Neural cell (in vitro differentiated cells): ENCODE measurements around the gene CALML4. TPM values are rescaled to one million over a fixed set of nuclear protein-coding genes. Genes with fewer than 3 reads are reported as not detected.

Experiments
- H2AFZ ChIP-seq: fragments of 200-600, 300-800 bp; sonication (generic), shearing (Covaris generic); 2 replicates; pipeline ENCODE4 v1.6.0; 2014; ENCODE audit warnings: low read depth, mild to moderate bottlenecking, antibody characterized with exemption, low read length, moderate library complexity
- H3F3A ChIP-seq: fragments of 200-600 bp; shearing (Covaris generic); 2 replicates; pipeline ENCODE4 v1.6.1; 2016; ENCODE audit warnings: mild to moderate bottlenecking, moderate library complexity, mixed read lengths, antibody characterized with exemption, low read length; ENCODE audit not compliant: insufficient read depth, poor library complexity, severe bottlenecking
- H3K27ac ChIP-seq: fragments of 200-600, 300-800 bp; sonication (generic), shearing (Covaris generic); 2 replicates; pipeline ENCODE4 v1.5.1; 2014; ENCODE audit warnings: mild to moderate bottlenecking, low read length, moderate library complexity
- H3K27me3 ChIP-seq: fragments of 300-800, 200-600 bp; sonication (generic), shearing (Covaris generic); 2 replicates; pipeline ENCODE4 v1.6.0; 2014; ENCODE audit warnings: mild to moderate bottlenecking, low read depth, low read length, moderate library complexity; ENCODE audit not compliant: insufficient read depth
- H3K36me3 ChIP-seq: fragments of 300-800, 200-600 bp; sonication (generic), shearing (Covaris generic); 2 replicates; pipeline ENCODE4 v1.5.1; 2014; ENCODE audit warnings: mild to moderate bottlenecking, antibody characterized with exemption, low read length, moderate library complexity; ENCODE audit not compliant: insufficient read depth
- H3K4me2 ChIP-seq: fragments of 300-800, 200-600 bp; sonication (generic), shearing (Covaris generic); 2 replicates; pipeline ENCODE4 v1.6.0; 2014; ENCODE audit warnings: mild to moderate bottlenecking, low read length
- H3K4me3 ChIP-seq: fragments of 300-800, 200-600 bp; sonication (generic), shearing (Covaris generic); 2 replicates; pipeline ENCODE4 v1.5.1; 2014; ENCODE audit warnings: mild to moderate bottlenecking, low read length, moderate library complexity
- H3K79me2 ChIP-seq: fragments of 200-600 bp; shearing (Covaris generic); replicated peaks from 2 replicates; pipeline ENCODE4 v1.6.0; 2014; ENCODE audit warnings: mild to moderate bottlenecking, low read length, moderate library complexity; ENCODE audit not compliant: insufficient read depth
- H3K9ac ChIP-seq: fragments of 300-800, 200-600 bp; sonication (generic), shearing (Covaris generic); 2 replicates; pipeline ENCODE4 v1.6.1; 2016; ENCODE audit warnings: mild to moderate bottlenecking, low read length, mixed read lengths
- H3K9me2 ChIP-seq: fragments of 200-600 bp; shearing (Covaris generic); 2 replicates; pipeline ENCODE4 v1.6.1; 2016; ENCODE audit warnings: mild to moderate bottlenecking, low read length, mixed read lengths; ENCODE audit not compliant: insufficient read depth
- H3K9me3 ChIP-seq: fragments of 200-600, 300-800 bp; sonication (generic), shearing (Covaris generic); 2 replicates; pipeline ENCODE4 v1.6.1; 2016; ENCODE audit warnings: mild to moderate bottlenecking, mixed run types, low read length, moderate library complexity, mixed read lengths
- H4K20me1 ChIP-seq: fragments of 200-600 bp; shearing (Covaris generic); 2 replicates; pipeline ENCODE4 v1.6.1; 2016; ENCODE audit warnings: mild to moderate bottlenecking, mixed run types; ENCODE audit not compliant: insufficient read depth
- CTCF ChIP-seq: fragments of 450-650 bp; IDR thresholded peaks from 2 replicates; pipeline ENCODE4 v1.5.1; 2014; ENCODE audit warnings: antibody characterized with exemption, mild to moderate bottlenecking, moderate library complexity; ENCODE audit not compliant: poor library complexity, severe bottlenecking
- EP300 ChIP-seq: fragments of 450-650 bp; conservative IDR thresholded peaks from 2 replicates; pipeline ENCODE4 v1.6.1; 2014; ENCODE audit warnings: antibody characterized with exemption, mild to moderate bottlenecking, moderate library complexity; ENCODE audit not compliant: poor library complexity, severe bottlenecking
- EZH2 ChIP-seq: fragments of 200-600, 300-800 bp; shearing (Covaris generic), sonication (generic); IDR thresholded peaks from 2 replicates; pipeline ENCODE4 v1.6.1; 2014; ENCODE audit warnings: antibody characterized with exemption, low read length, borderline replicate concordance, mild to moderate bottlenecking; ENCODE audit not compliant: insufficient read depth, poor library complexity, severe bottlenecking
- MXI1 ChIP-seq: fragments of 450-650 bp; conservative IDR thresholded peaks from 2 replicates; pipeline ENCODE4 v1.6.1; 2014; ENCODE audit warnings: antibody characterized with exemption, mild to moderate bottlenecking; ENCODE audit not compliant: poor library complexity, severe bottlenecking
- POLR2AphosphoS5 ChIP-seq: IDR thresholded peaks from 2 replicates; pipeline ENCODE4 v1.6.1; 2012
- RAD21 ChIP-seq: fragments of 450-650 bp; conservative IDR thresholded peaks from 2 replicates; pipeline ENCODE4 v1.6.1; 2014; ENCODE audit warnings: antibody characterized with exemption, mild to moderate bottlenecking, moderate library complexity
- SMC3 ChIP-seq: fragments of 450-650 bp; conservative IDR thresholded peaks from 2 replicates; pipeline ENCODE4 v1.6.1; 2014; ENCODE audit warnings: antibody characterized with exemption, mild to moderate bottlenecking, moderate library complexity; ENCODE audit not compliant: poor library complexity
- TAF1 ChIP-seq: IDR thresholded peaks from 2 replicates; pipeline ENCODE4 v1.6.1; 2012; ENCODE audit warnings: low read depth
- polyA plus RNA-seq: library from polyadenylated mRNA; depleted of rRNA; stranded (reverse); fragments of >200 nt; gene quantifications from 2 replicates; pipeline ENCODE4 v1.2.3, GENCODE V29; 2014
- TF ChIP-seq, protein P1 (sequence below): IDR thresholded peaks from 2 replicates; pipeline ENCODE4 v1.6.1; 2012; ENCODE audit warnings: borderline replicate concordance

The CALML4 gene
- polyA plus RNA-seq, 1 donor from 2014 or later = 0.43 TPM

DNA sequence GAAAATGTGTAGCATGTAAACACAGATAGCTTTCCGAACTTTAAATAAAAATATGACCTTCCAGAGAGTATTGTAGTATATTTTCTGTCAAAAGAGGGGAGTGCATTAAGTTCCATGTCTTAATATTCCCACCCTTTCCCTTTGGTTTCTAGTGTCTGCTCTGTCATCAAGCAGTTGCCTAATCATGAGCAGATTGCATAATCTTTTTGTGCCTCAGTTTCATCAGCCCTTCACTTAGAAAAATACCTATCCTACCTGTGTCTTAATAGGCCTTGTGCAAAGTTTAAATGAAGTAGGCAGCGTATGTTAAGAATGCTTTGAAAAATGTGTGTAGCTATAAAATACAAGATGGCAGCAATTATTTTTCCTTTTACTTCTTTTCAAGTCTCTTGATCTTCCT, 52.8 kb downstream of the CALML4 start:
- no peak overlapping the region for H2AFZ ChIP-seq
- no peak overlapping the region for H3K4me3 ChIP-seq
- H3K27me3 ChIP-seq = no peaks in the 10 kb centered on the region
- H3K36me3 ChIP-seq = no peaks in the 10 kb centered on the region
- no peak overlapping the region for H3K4me2 ChIP-seq
- no peaks in the 10 kb centered on the region for H3F3A ChIP-seq
- no peaks in the 10 kb centered on the region for H3K79me2 ChIP-seq
- no peak for TF ChIP-seq POLR2AphosphoS5
- TF ChIP-seq SMC3 = no peak
- TF ChIP-seq TAF1 = no peak
- no peak for TF ChIP-seq EZH2
- no peak for TF ChIP-seq RAD21
- TF ChIP-seq, protein P1, sequence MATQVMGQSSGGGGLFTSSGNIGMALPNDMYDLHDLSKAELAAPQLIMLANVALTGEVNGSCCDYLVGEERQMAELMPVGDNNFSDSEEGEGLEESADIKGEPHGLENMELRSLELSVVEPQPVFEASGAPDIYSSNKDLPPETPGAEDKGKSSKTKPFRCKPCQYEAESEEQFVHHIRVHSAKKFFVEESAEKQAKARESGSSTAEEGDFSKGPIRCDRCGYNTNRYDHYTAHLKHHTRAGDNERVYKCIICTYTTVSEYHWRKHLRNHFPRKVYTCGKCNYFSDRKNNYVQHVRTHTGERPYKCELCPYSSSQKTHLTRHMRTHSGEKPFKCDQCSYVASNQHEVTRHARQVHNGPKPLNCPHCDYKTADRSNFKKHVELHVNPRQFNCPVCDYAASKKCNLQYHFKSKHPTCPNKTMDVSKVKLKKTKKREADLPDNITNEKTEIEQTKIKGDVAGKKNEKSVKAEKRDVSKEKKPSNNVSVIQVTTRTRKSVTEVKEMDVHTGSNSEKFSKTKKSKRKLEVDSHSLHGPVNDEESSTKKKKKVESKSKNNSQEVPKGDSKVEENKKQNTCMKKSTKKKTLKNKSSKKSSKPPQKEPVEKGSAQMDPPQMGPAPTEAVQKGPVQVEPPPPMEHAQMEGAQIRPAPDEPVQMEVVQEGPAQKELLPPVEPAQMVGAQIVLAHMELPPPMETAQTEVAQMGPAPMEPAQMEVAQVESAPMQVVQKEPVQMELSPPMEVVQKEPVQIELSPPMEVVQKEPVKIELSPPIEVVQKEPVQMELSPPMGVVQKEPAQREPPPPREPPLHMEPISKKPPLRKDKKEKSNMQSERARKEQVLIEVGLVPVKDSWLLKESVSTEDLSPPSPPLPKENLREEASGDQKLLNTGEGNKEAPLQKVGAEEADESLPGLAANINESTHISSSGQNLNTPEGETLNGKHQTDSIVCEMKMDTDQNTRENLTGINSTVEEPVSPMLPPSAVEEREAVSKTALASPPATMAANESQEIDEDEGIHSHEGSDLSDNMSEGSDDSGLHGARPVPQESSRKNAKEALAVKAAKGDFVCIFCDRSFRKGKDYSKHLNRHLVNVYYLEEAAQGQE = no peak
- TF ChIP-seq EP300 = no peak
- no peak for TF ChIP-seq MXI1
- H3K9ac ChIP-seq = no peak overlapping the region
- H4K20me1 ChIP-seq = no peaks in the 10 kb centered on the region
- no peak overlapping the region for H3K27ac ChIP-seq
- no peaks in the 10 kb centered on the region for H3K9me2 ChIP-seq
- H3K9me3 ChIP-seq = no peaks in the 10 kb centered on the region

DNA sequence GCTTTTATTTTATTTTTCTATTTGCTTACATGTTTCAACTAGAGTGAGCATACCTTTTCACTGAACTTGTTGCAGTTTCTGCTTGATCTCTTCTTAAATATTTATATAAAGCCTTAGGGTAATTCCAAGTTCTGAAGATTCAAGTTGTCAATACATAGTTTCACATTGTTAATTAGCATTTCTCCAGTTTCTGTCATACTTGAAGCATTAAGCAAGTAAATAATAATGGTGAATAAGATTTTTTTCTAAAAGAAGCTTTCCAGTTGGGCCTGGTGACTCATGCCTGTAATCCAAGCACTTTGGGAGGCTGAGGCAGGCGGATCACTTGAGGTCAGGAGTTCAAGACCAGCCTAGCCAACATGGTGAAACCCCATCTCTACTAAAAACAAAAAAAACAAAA, 53.9 kb downstream of the CALML4 start:
- Histone ChIP-seq H3K4me3 (no peak overlapping the region), H3K79me2 (no peaks in the 10 kb centered on the region), H3F3A (no peaks in the 10 kb centered on the region), H3K9me2 (no peaks in the 10 kb centered on the region), H3K36me3 (peaks cover 3% of the 10 kb centered on the region), H3K4me2 (no peak overlapping the region), H3K9ac (no peak overlapping the region), H2AFZ (no peak overlapping the region), H3K27ac (no peak overlapping the region), H3K9me3 (no peaks in the 10 kb centered on the region), H3K27me3 (no peaks in the 10 kb centered on the region), H4K20me1 (no peaks in the 10 kb centered on the region)
- TF ChIP-seq MXI1 = no peak
- TF ChIP-seq POLR2AphosphoS5 = no peak
- no peak for TF ChIP-seq EZH2
- TF ChIP-seq EP300 = no peak
- TF ChIP-seq, protein P1 = no peak
- TF ChIP-seq SMC3 = no peak
- TF ChIP-seq CTCF = no peak
- no peak for TF ChIP-seq RAD21
- no peak for TF ChIP-seq TAF1
